Left lung (tissue), 10 donors: ENCODE data around the gene NFKBIA. TPM values are rescaled to one million over a fixed set of nuclear protein-coding genes. Genes with fewer than 3 reads are reported as not detected.
A peak's percentile ranks its signal among the peaks of the same experiment; 100 is the strongest.
"Not testable (repeated sequence)": the region's sequence is repeated elsewhere in the genome, so short reads cannot be mapped to it uniquely, and the experiment has no call there.

ENCODE experiments used
- ATAC-seq: fragments of 200-7000 bp; cut with Tn5 transposase; one replicate; pipeline ENCODE4 v1.9.1; 2020; ENCODE audit warnings: moderate library complexity
- DNase-seq, 4 donors: peaks; one replicate each; pipeline ENCODE4 v3.0.0-alpha.2; 2013 to 2020
- H3K27ac ChIP-seq, 2 donors: fragments of 200-600 bp; sonication (generic) in 1 of 2; one replicate each; pipeline versions ENCODE4 v1.5.0 to v1.8.0; 2020 to 2021
- H3K27me3 ChIP-seq, 2 donors: fragments of 200-600 bp; sonication (generic) in 1 of 2; one replicate each; pipeline versions ENCODE4 v1.5.0 to v1.8.0; 2020 to 2021
- H3K36me3 ChIP-seq, 2 donors: fragments of 200-600 bp; sonication (generic) in 1 of 2; one replicate each; pipeline versions ENCODE4 v1.5.0 to v1.8.0; 2020 to 2021
- H3K4me1 ChIP-seq, 2 donors: fragments of 200-600 bp; one replicate each; pipeline ENCODE4 v1.8.0; 2021
- H3K4me3 ChIP-seq, 2 donors: fragments of 200-600 bp; sonication (generic) in 1 of 2; one replicate each; pipeline versions ENCODE4 v1.5.0 to v1.8.0; 2020 to 2021; ENCODE audit warnings: mild to moderate bottlenecking in 1 of 2
- H3K9me3 ChIP-seq, 2 donors: fragments of 200-600 bp; sonication (generic) in 1 of 2; one replicate each; pipeline versions ENCODE4 v1.5.0 to v1.8.0; 2020 to 2021
- intact Hi-C, 2 donors: fragments of 100-400 bp; cut with DNase I; formaldehyde crosslinking; loops; one replicate each; pipeline versions ENCODE4 v1.11.2 to v1.14.2; 2022
- polyA plus RNA-seq, 6 donors: library from polyadenylated mRNA; unstranded; fragments of 120-200 nt; gene quantifications; one replicate each; pipeline ENCODE4 v1.2.1, GENCODE V29; 2013; ENCODE audit not compliant: insufficient read length in 6 of 6
- total RNA-seq, 2 donors: library from RNA; stranded (reverse); fragmentation: NEBNext Ultra II Directional; extraction: Animal tissue kit (Norgen Biotek cat#: 25700); gene quantifications; one replicate each; pipeline ENCODE4 v1.2.1, GENCODE V29; 2021
- TF ChIP-seq, protein P1 (sequence below), 2 donors: fragments of 200-600 bp; sonication (generic) in 1 of 2; IDR thresholded peaks; one replicate each; pipeline versions ENCODE4 v1.5.0 to v1.8.0; 2021; ENCODE audit warnings: antibody characterized with exemption in 2 of 2
- donor health status: DM: no; HTN: yes; CAD: no.
- donor health status: DM: no; HTN: no; CAD: no.

NFKBIA gene
- total and polyA plus RNA-seq, 8 donors, result 74.7 to 348 (median 99.7) TPM

GRCh38 chr14:35384455-35385041, 20.0 kb downstream of the NFKBIA start:
- TF ChIP-seq, protein P1, sequence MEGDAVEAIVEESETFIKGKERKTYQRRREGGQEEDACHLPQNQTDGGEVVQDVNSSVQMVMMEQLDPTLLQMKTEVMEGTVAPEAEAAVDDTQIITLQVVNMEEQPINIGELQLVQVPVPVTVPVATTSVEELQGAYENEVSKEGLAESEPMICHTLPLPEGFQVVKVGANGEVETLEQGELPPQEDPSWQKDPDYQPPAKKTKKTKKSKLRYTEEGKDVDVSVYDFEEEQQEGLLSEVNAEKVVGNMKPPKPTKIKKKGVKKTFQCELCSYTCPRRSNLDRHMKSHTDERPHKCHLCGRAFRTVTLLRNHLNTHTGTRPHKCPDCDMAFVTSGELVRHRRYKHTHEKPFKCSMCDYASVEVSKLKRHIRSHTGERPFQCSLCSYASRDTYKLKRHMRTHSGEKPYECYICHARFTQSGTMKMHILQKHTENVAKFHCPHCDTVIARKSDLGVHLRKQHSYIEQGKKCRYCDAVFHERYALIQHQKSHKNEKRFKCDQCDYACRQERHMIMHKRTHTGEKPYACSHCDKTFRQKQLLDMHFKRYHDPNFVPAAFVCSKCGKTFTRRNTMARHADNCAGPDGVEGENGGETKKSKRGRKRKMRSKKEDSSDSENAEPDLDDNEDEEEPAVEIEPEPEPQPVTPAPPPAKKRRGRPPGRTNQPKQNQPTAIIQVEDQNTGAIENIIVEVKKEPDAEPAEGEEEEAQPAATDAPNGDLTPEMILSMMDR (IDR thresholded peaks at IDR 0.05), result no peak
- Histone ChIP-seq H3K4me3 (no peak overlapping the region), H3K4me1 (peaks cover 17 to 24% of the 10 kb centered on the region in 2 donors), H3K9me3 (no peaks in the 10 kb centered on the region), H3K36me3 (no peaks in the 10 kb centered on the region), H3K27ac (peak overlapping the region; percentile 61 to 70), H3K27me3 (no peaks in the 10 kb centered on the region)
- intact Hi-C loops, result no loop called here
- DNase-seq (no peak), ATAC-seq (peak; percentile 71)

GRCh38 chr14:35383569-35384454, 20.7 kb downstream of the NFKBIA start:
- no peak for ATAC-seq
- DNase-seq, result peak in 1 of 4 donors; percentile 21
- Histone ChIP-seq H3K4me1 (peaks cover 17 to 24% of the 10 kb centered on the region in 2 donors), H3K4me3 (no peak overlapping the region), H3K27me3 (no peaks in the 10 kb centered on the region), H3K36me3 (no peaks in the 10 kb centered on the region), H3K9me3 (no peaks in the 10 kb centered on the region), H3K27ac (peak overlapping the region; percentile 61 to 70)
- TF ChIP-seq, protein P1 (IDR thresholded peaks at IDR 0.05), result no peak
- intact Hi-C loops, result no loop called here

GRCh38 chr14:35380794-35381193, 23.8 kb downstream of the NFKBIA start:
- H3K9me3 ChIP-seq, result no peaks in the 10 kb centered on the region
- H3K27ac ChIP-seq, result no peak overlapping the region
- intact Hi-C loops, result no loop called here
- no peaks in the 10 kb centered on the region for H3K27me3 ChIP-seq
- peaks cover 13 to 34% of the 10 kb centered on the region in 2 donors for H3K4me1 ChIP-seq
- TF ChIP-seq, protein P1 (IDR thresholded peaks at IDR 0.05), result no peak
- ATAC-seq (peak; percentile 58), DNase-seq (no peak)
- H3K4me3 ChIP-seq, result no peak overlapping the region
- no peaks in the 10 kb centered on the region for H3K36me3 ChIP-seq

GRCh38 chr14:35379234-35379933, 25.2 kb downstream of the NFKBIA start:
- H3K27me3 ChIP-seq, DNase-seq, ATAC-seq, H3K9me3 ChIP-seq, H3K27ac ChIP-seq, H3K36me3 ChIP-seq, intact Hi-C loops, H3K4me3 ChIP-seq: not testable (repeated sequence)
- H3K4me1 ChIP-seq, result peaks cover 4 to 38% of the 10 kb centered on the region in 2 donors

- TF ChIP-seq, protein P1 (IDR thresholded peaks at IDR 0.05), result no peak
- H3K27ac ChIP-seq, result no peak overlapping the region
- H3K9me3 ChIP-seq, result no peaks in the 10 kb centered on the region
- peaks cover 0 to 38% of the 10 kb centered on the region in 2 donors for H3K4me1 ChIP-seq
- H3K27me3 ChIP-seq, result no peaks in the 10 kb centered on the region
- ATAC-seq (no peak), DNase-seq (no peak)
- intact Hi-C loops, result no loop called here
- no peaks in the 10 kb centered on the region for H3K36me3 ChIP-seq
- no peak overlapping the region for H3K4me3 ChIP-seq
Measured at GRCh38 chr14:35378425-35379233, 25.9 kb downstream of the NFKBIA start.
